Activated CD4-positive, alpha-beta T cell treated with anti-CD3 and anti-CD28 coated beads for 1 hour (primary cell): ENCODE results near the gene SAP25.
"Not testable (repeated sequence)": the region's sequence is repeated elsewhere in the genome, so short reads cannot be mapped to it uniquely, and the experiment has no call there.

Source experiments
- DNase-seq: peaks from one replicate; pipeline ENCODE4 v3.0.0-alpha.2; 2020

SAP25 gene

DNA sequence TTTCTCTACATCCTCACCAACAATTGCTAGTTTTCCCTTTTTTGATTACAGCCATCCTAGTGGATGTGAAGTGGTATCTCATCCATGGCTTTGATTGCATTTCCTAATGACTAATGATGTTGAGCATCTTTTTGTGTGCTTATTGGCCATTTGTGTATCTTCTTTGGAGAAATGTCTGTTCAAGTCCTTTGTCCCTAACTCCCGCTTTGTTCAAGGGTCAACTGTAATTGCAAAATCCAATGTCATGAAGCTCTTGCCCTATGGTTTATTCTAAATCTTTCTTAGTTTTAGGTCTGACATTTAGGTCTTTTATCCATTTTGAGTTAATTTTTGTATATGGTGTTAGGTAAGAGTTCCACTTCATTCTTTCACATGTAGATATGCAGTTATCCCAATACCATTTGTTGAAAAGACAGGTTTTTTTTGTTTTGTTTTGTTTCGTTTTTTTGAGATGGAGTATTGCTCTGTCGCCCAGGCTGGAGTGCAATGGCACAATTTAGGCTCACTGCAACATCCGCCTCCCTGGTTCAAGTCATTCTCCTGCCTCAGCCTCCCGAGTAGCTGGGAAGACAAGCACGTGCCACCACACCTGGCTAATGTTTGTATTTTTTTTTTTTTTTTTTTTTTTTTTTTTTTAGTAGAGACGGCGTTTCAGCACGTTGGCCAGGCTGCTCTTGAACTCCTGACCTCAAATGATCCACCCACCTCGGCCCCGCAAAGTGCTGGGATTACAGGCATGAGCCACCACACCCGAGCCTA lies 45.4 kb downstream of the SAP25 start:
- not testable (repeated sequence) for DNase-seq

DNA sequence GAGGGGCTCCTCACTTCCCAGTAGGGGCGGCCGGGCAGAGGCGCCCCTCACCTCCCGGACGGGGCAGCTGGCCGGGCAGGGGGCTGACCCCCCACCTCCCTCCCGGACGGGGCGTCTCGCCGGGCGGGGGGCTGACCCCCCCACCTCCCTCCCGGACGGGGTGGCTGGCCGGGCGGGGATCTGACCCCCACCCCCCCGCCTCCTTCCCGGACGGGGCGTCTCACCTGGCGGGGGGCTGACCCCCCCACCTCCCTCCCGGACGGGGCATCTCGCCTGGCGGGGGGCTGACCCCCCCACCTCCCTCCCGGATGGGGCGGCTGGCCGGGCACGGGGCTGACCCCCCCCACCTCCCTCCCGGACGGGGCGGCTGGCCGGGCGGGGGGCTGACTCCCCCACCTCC lies 50.5 kb downstream of the SAP25 start:
- DNase-seq: not testable (repeated sequence)
